GM12878 (cell line): Measurements from ENCODE around the gene ABCF1. TPM values are rescaled to one million over a fixed set of nuclear protein-coding genes. Genes with fewer than 3 reads are reported as not detected.

Source experiments
- BACH1 ChIP-seq: fragments of 450-650 bp; IDR thresholded peaks from 2 replicates; pipeline ENCODE4 v1.6.1; 2017; ENCODE audit warnings: mild to moderate bottlenecking, borderline replicate concordance
- BCL3 ChIP-seq: IDR thresholded peaks from 2 replicates; pipeline ENCODE4 v1.6.1; 2011; ENCODE audit warnings: borderline replicate concordance, low read depth, mild to moderate bottlenecking, moderate library complexity, low read length; ENCODE audit not compliant: insufficient read depth, poor library complexity, severe bottlenecking
- BRCA1 ChIP-seq: IDR thresholded peaks from 2 replicates; pipeline ENCODE4 v1.6.1; 2011; ENCODE audit warnings: low read depth, low read length, improper control_type of control experiment
- CHD2 ChIP-seq: IDR thresholded peaks from 2 replicates; pipeline ENCODE4 v1.6.1; 2011; ENCODE audit warnings: low read depth, low read length, improper control_type of control experiment, borderline replicate concordance
- E2F8 ChIP-seq: fragments of 450-650 bp; IDR thresholded peaks from 2 replicates; pipeline ENCODE4 v1.6.1; 2018; ENCODE audit warnings: mild to moderate bottlenecking, low read depth, moderate library complexity; ENCODE audit not compliant: partially characterized antibody
- FOS ChIP-seq: IDR thresholded peaks from 3 replicates; pipeline ENCODE4 v1.6.1; 2011; ENCODE audit warnings: borderline replicate concordance; ENCODE audit not compliant: insufficient read length; ENCODE audit errors: extremely low read depth
- JUNB ChIP-seq: IDR thresholded peaks from 2 replicates; pipeline ENCODE4 v1.6.1; 2016; ENCODE audit warnings: antibody characterized with exemption, mild to moderate bottlenecking
- JUND ChIP-seq: IDR thresholded peaks from 2 replicates; pipeline ENCODE4 v1.6.1; 2012; ENCODE audit warnings: low read depth, mild to moderate bottlenecking, low read length, improper control_type of control experiment, moderate library complexity
- KDM1A ChIP-seq: fragments of 200-600 bp; sonication (generic); IDR thresholded peaks from 2 replicates; pipeline ENCODE4 v1.6.1; 2016; ENCODE audit warnings: borderline replicate concordance
- MTA3 ChIP-seq: IDR thresholded peaks from 2 replicates; pipeline ENCODE4 v1.6.1; 2012; ENCODE audit warnings: low read length, inconsistent platforms, borderline replicate concordance
- NBN ChIP-seq: fragments of 450-650 bp; IDR thresholded peaks from 2 replicates; pipeline ENCODE4 v1.6.1; 2016
- NFYB ChIP-seq: IDR thresholded peaks from 2 replicates; pipeline ENCODE4 v1.6.1; 2011; ENCODE audit warnings: low read depth, mild to moderate bottlenecking, low read length, improper control_type of control experiment, moderate library complexity; ENCODE audit not compliant: insufficient read depth
- NR2F1 ChIP-seq: fragments of 450-650 bp; conservative IDR thresholded peaks from 2 replicates; pipeline ENCODE4 v1.6.1; 2017; ENCODE audit warnings: mild to moderate bottlenecking
- POLR2A ChIP-seq: IDR thresholded peaks from 2 replicates; pipeline ENCODE4 v1.6.1; 2011; ENCODE audit warnings: low read depth, mild to moderate bottlenecking, low read length
- POU2F2 ChIP-seq: IDR thresholded peaks from 3 replicates; pipeline ENCODE4 v1.6.1; 2011; ENCODE audit warnings: low read depth, mild to moderate bottlenecking, low read length, borderline replicate concordance
- RBBP5 ChIP-seq: fragments of 200-600 bp; sonication (generic); conservative IDR thresholded peaks from 2 replicates; pipeline ENCODE4 v1.6.1; 2016
- RCOR1 ChIP-seq: conservative IDR thresholded peaks from 2 replicates; pipeline ENCODE4 v1.6.1; 2012; ENCODE audit warnings: low read depth, low read length, improper control_type of control experiment
- RUNX3 ChIP-seq: IDR thresholded peaks from 2 replicates; pipeline ENCODE4 v1.6.1; 2012; ENCODE audit warnings: low read length, inconsistent platforms
- SIN3A ChIP-seq: IDR thresholded peaks from 2 replicates; pipeline ENCODE4 v1.6.1; 2012; ENCODE audit warnings: low read depth, low read length, improper control_type of control experiment
- SIX5 ChIP-seq: IDR thresholded peaks from 2 replicates; pipeline ENCODE4 v1.6.1; 2011; ENCODE audit warnings: mild to moderate bottlenecking, low read depth, low read length, moderate library complexity; ENCODE audit not compliant: severe bottlenecking
- SMAD1 ChIP-seq: fragments of 450-650 bp; IDR thresholded peaks from 2 replicates; pipeline ENCODE4 v1.6.1; 2018; ENCODE audit warnings: mild to moderate bottlenecking, low read depth; ENCODE audit not compliant: partially characterized antibody
- STAT1 ChIP-seq: fragments of 450-650 bp; conservative IDR thresholded peaks from 2 replicates; pipeline ENCODE4 v1.6.1; 2014; ENCODE audit warnings: antibody characterized with exemption, mild to moderate bottlenecking
- TCF12 ChIP-seq: IDR thresholded peaks from 2 replicates; pipeline ENCODE4 v1.6.1; 2011; ENCODE audit warnings: low read depth, mild to moderate bottlenecking, low read length
- ZNF217 ChIP-seq: fragments of 450-650 bp; IDR thresholded peaks from 2 replicates; pipeline ENCODE4 v1.6.1; 2017; ENCODE audit warnings: antibody characterized with exemption, mild to moderate bottlenecking
- polyA plus RNA-seq, 11 experiments: library from polyadenylated mRNA; depleted of rRNA in 4 of 11; unstranded in 6 of 11; stranded (reverse) in 5 of 11; fragments of >200 nt; fragmentation: Nextera tagmentation in 4 of 11; fragmentation: Illumina TruSeq in 1 of 11; extraction: Ambion mirVana in 4 of 11; extraction: Trizol in 1 of 11; gene quantifications; 1 replicate in 1 of 11; 2 replicates in 10 of 11; pipeline versions ENCODE4 v1.2.1 to v1.2.3, GENCODE V29; 2011 to 2016; ENCODE audit warnings: inconsistent platforms in 2 of 11, missing spikeins in 2 of 11, low read depth in 1 of 11
- total RNA-seq, 4 experiments: library from RNA; depleted of rRNA in 3 of 4; stranded (reverse); fragments of >200 nt in 3 of 4; fragmentation: Illumina TruSeq in 1 of 4; extraction: Trizol in 1 of 4; gene quantifications; 2 replicates each; pipeline versions ENCODE4 v1.2.1 to v1.2.3, GENCODE V29; 2013 to 2021
- TF ChIP-seq, protein P1 (sequence below): fragments of 450-650 bp; IDR thresholded peaks from 2 replicates; pipeline ENCODE4 v1.6.1; 2018; ENCODE audit warnings: borderline replicate concordance, mild to moderate bottlenecking; ENCODE audit not compliant: partially characterized antibody
- TF ChIP-seq, protein P2 (sequence below): IDR thresholded peaks from 2 replicates; pipeline ENCODE4 v1.6.1; 2012; ENCODE audit warnings: low read length, inconsistent platforms

Gene ABCF1
- total and polyA plus RNA-seq, 10 of the 15 experiments (the other 5 are each of a cell fraction or from before 2014, with no cell fraction given) = 21.3 to 79.6 (median 55.9) TPM

- no peak for TF ChIP-seq BACH1
- TF ChIP-seq, protein P1, sequence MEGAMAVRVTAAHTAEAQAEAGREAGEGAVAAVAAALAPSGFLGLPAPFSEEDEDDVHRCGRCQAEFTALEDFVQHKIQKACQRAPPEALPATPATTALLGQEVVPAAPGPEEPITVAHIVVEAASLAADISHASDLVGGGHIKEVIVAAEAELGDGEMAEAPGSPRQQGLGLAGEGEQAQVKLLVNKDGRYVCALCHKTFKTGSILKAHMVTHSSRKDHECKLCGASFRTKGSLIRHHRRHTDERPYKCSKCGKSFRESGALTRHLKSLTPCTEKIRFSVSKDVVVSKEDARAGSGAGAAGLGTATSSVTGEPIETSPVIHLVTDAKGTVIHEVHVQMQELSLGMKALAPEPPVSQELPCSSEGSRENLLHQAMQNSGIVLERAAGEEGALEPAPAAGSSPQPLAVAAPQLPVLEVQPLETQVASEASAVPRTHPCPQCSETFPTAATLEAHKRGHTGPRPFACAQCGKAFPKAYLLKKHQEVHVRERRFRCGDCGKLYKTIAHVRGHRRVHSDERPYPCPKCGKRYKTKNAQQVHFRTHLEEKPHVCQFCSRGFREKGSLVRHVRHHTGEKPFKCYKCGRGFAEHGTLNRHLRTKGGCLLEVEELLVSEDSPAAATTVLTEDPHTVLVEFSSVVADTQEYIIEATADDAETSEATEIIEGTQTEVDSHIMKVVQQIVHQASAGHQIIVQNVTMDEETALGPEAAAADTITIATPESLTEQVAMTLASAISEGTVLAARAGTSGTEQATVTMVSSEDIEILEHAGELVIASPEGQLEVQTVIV = no peak
- no peak for TF ChIP-seq MTA3
- peak; percentile 60; the same call in 1 of the 2 replicates for TF ChIP-seq SIN3A
- no peak for TF ChIP-seq KDM1A
- peak; percentile 14; the same call in 1 of the 2 replicates for TF ChIP-seq JUNB
- TF ChIP-seq NBN = peak; percentile 38; the same call in 1 of the 2 replicates
- TF ChIP-seq STAT1 = no peak
- TF ChIP-seq POU2F2 = no peak
- no peak for TF ChIP-seq RCOR1
- no peak for TF ChIP-seq FOS
- no peak for TF ChIP-seq JUND
- TF ChIP-seq, protein P2, sequence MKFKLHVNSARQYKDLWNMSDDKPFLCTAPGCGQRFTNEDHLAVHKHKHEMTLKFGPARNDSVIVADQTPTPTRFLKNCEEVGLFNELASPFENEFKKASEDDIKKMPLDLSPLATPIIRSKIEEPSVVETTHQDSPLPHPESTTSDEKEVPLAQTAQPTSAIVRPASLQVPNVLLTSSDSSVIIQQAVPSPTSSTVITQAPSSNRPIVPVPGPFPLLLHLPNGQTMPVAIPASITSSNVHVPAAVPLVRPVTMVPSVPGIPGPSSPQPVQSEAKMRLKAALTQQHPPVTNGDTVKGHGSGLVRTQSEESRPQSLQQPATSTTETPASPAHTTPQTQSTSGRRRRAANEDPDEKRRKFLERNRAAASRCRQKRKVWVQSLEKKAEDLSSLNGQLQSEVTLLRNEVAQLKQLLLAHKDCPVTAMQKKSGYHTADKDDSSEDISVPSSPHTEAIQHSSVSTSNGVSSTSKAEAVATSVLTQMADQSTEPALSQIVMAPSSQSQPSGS = peak; percentile 84
- no peak for TF ChIP-seq SIX5
- 0 out of 2 replicates have a peak, but pooled peaks have one; percentile 22 for TF ChIP-seq CHD2
- TF ChIP-seq NFYB = no peak
- TF ChIP-seq SMAD1 = no peak
- no peak for TF ChIP-seq ZNF217
- no peak for TF ChIP-seq NR2F1
- TF ChIP-seq RBBP5 = no peak
- TF ChIP-seq POLR2A = peak; percentile 85
- no peak for TF ChIP-seq BCL3
- TF ChIP-seq E2F8 = no peak
- TF ChIP-seq TCF12 = peak; percentile 39; the same call in 1 of the 2 replicates
- no peak for TF ChIP-seq BRCA1
- TF ChIP-seq RUNX3 = no peak
Measured at GRCh38 chr6:30614843-30615218, 43.6 kb downstream of the ABCF1 start (continued).
